Activated CD8-positive, alpha-beta T cell treated with anti-CD3 and anti-CD28 coated beads, Interleukin-2, amount 10 ng/mL, durations not matched to agents 7 days and 5 days (primary cell): ENCODE data around the gene PDSS2. TPM values are rescaled to one million over a fixed set of nuclear protein-coding genes. Genes with fewer than 3 reads are reported as not detected.

Experiments
- ATAC-seq: fragments of 150-1000 bp; cut with Tn5 transposase; one replicate; pipeline ENCODE4 v1.10.0; 2021; ENCODE audit warnings: moderate library complexity
- CTCF ChIA-PET: fragments of 350-600 bp; sonication (Branson Sonifier 250); formaldehyde crosslinking; loops from one replicate; lab custom pipeline; 2021; ENCODE audit warnings: antibody characterized with exemption; lab: Charles Lee
- POLR2A ChIA-PET: fragments of 350-600 bp; sonication (Branson Sonifier 250); formaldehyde crosslinking; loops from one replicate; lab custom pipeline; 2021; ENCODE audit warnings: antibody characterized with exemption; lab: Charles Lee
- DNase-seq: peaks from one replicate; pipeline ENCODE4 v3.0.0-alpha.2; 2020
- H3K27ac Mint-ChIP-seq: one replicate; pipeline ENCODE4 v1.8.0; 2021; ENCODE audit warnings: mild to moderate bottlenecking, mixed read lengths
- H3K27me3 Mint-ChIP-seq: one replicate; pipeline ENCODE4 v1.8.0; 2021; ENCODE audit warnings: low read depth, mixed read lengths
- H3K36me3 Mint-ChIP-seq: one replicate; pipeline ENCODE4 v1.8.0; 2021; ENCODE audit warnings: low read depth, mixed read lengths
- H3K4me1 Mint-ChIP-seq: one replicate; pipeline ENCODE4 v1.8.0; 2021; ENCODE audit warnings: low read depth, mixed read lengths
- H3K4me3 Mint-ChIP-seq: one replicate; pipeline ENCODE4 v1.8.0; 2021; ENCODE audit warnings: mild to moderate bottlenecking, mixed read lengths
- H3K9me3 Mint-ChIP-seq: one replicate; pipeline ENCODE4 v1.8.0; 2022; ENCODE audit warnings: mixed read lengths; ENCODE audit not compliant: insufficient read depth
- total RNA-seq, 2 experiments: library from RNA; stranded (reverse); gene quantifications; one replicate each; pipeline ENCODE4 v1.2.3, GENCODE V29; 2021

PDSS2 gene
- total RNA-seq, 2 experiments from 2014 or later: 14.2 to 14.6 TPM

- H3K4me3 Mint-ChIP-seq: no peak overlapping the region
- no peaks in the 10 kb centered on the region for H3K27me3 Mint-ChIP-seq
- peaks cover 3% of the 10 kb centered on the region for H3K36me3 Mint-ChIP-seq
- no peaks in the 10 kb centered on the region for H3K4me1 Mint-ChIP-seq
- H3K9me3 Mint-ChIP-seq: no peaks in the 10 kb centered on the region
- H3K27ac Mint-ChIP-seq: no peak overlapping the region
- DNase-seq: no peak
- ChIA-PET POLR2A (interaction anchor here (0.6 kb wide), 1 partner anchor 55 kb away, joined by 3 read pairs; no protein-coding TSS in a partner anchor), CTCF (no interaction called here)
- ATAC-seq: no peak
Measured at GRCh38 chr6:107275330-107275865, 184.0 kb downstream of the PDSS2 start.

- ChIA-PET POLR2A (interaction anchor here (0.5 to 1.0 kb wide), 2 partner anchors 9 to 43 kb away, joined by 3 read pairs; no protein-coding TSS in a partner anchor), CTCF (no interaction called here)
- DNase-seq (no peak), ATAC-seq (no peak)
- no peaks in the 10 kb centered on the region for H3K9me3 Mint-ChIP-seq
- peaks cover 3% of the 10 kb centered on the region for H3K36me3 Mint-ChIP-seq
- no peak overlapping the region for H3K4me3 Mint-ChIP-seq
- no peak overlapping the region for H3K27ac Mint-ChIP-seq
- no peaks in the 10 kb centered on the region for H3K4me1 Mint-ChIP-seq
- H3K27me3 Mint-ChIP-seq: no peaks in the 10 kb centered on the region
Measured at GRCh38 chr6:107274288-107274687, 185.1 kb downstream of the PDSS2 start.

DNA sequence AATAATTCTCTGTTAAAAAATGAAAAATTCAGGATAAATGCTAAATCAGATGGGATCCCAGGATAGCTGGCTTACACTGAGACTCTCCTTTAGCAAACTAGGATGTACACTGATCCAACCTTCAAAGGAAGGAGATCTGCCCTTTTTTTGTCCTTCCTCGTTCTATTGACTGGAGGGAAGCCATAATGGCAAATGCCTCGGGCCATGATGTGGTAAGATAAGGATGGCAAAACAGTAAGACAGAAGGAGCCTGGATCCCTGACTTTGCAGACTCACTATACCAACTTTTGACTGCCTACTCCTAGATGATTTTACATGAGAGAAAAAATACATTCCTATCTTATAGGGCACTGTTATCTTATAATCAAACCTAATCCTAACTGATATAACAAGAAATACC, 187.1 kb downstream of the PDSS2 start:
- Mint-ChIP-seq H3K4me3 (no peak overlapping the region), H3K36me3 (peaks cover 3% of the 10 kb centered on the region), H3K27ac (no peak overlapping the region), H3K4me1 (no peaks in the 10 kb centered on the region), H3K27me3 (no peaks in the 10 kb centered on the region), H3K9me3 (no peaks in the 10 kb centered on the region)
- ChIA-PET POLR2A (interaction anchor here (0.6 kb wide), 1 partner anchor 51 kb away, joined by 3 read pairs; no protein-coding TSS in a partner anchor), CTCF (no interaction called here)
- DNase-seq: no peak
- no peak for ATAC-seq

GRCh38 chr6:107271208-107271790, 188.1 kb downstream of the PDSS2 start:
- no peak for DNase-seq
- POLR2A ChIA-PET: no interaction called here
- H3K9me3 Mint-ChIP-seq: no peaks in the 10 kb centered on the region
- H3K27ac Mint-ChIP-seq: no peak overlapping the region
- H3K27me3 Mint-ChIP-seq: no peaks in the 10 kb centered on the region
- no peaks in the 10 kb centered on the region for H3K4me1 Mint-ChIP-seq
- H3K4me3 Mint-ChIP-seq: no peak overlapping the region
- H3K36me3 Mint-ChIP-seq: peaks cover 3% of the 10 kb centered on the region
- CTCF ChIA-PET: no interaction called here
- no peak for ATAC-seq

DNA sequence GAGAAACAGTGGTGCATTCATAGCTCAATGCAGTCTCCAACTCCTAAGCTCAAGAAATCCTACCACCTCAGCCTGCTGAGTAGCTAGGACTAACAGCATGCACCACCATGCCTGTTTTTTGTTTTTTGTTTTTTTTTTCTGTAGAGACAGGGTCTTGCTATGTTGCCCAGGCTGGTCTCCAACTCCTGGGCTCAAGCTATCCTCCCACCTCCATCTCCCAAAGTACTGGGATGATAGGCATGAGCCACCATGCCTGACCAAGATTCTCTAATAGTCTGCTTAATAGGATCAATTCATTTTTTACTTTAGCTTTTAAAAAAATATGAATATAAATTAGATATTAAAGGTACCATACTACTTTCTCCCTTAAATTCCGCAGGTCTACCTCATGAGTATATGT, 191.7 kb downstream of the PDSS2 start:
- POLR2A ChIA-PET: no interaction called here
- no peak overlapping the region for H3K27ac Mint-ChIP-seq

DNA sequence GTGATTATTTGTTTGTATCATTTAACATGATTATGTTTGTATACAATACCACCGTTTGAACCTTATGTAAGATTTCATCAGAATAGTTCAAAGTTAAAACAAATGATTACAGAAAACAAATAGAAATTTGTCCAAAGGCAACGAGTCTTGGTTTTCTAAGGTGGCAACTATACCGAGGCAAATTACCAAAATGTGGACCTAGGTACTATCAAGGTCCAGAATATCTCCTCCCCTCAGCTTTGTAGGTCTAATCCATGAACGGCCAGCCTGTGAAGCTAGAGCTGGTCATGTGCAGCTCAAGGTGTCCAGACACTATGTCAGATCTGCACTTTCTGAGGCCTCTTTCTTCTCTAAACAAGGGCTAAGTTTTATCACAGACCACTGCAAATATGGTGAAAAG, 192.4 kb downstream of the PDSS2 start:
- Mint-ChIP-seq H3K4me3 (no peak overlapping the region), H3K4me1 (no peaks in the 10 kb centered on the region), H3K27ac (no peak overlapping the region), H3K9me3 (no peaks in the 10 kb centered on the region), H3K27me3 (no peaks in the 10 kb centered on the region), H3K36me3 (no peaks in the 10 kb centered on the region)
- ATAC-seq (no peak), DNase-seq (no peak)
- CTCF ChIA-PET: no interaction called here
- POLR2A ChIA-PET: no interaction called here

More for the DNA sequence above, 191.7 kb downstream of the PDSS2 start:
- no peaks in the 10 kb centered on the region for H3K27me3 Mint-ChIP-seq
- H3K4me3 Mint-ChIP-seq: no peak overlapping the region
- peaks cover 3% of the 10 kb centered on the region for H3K36me3 Mint-ChIP-seq
- no peaks in the 10 kb centered on the region for H3K9me3 Mint-ChIP-seq
- no peak for ATAC-seq
- CTCF ChIA-PET: no interaction called here
- no peak for DNase-seq
- no peaks in the 10 kb centered on the region for H3K4me1 Mint-ChIP-seq

DNA sequence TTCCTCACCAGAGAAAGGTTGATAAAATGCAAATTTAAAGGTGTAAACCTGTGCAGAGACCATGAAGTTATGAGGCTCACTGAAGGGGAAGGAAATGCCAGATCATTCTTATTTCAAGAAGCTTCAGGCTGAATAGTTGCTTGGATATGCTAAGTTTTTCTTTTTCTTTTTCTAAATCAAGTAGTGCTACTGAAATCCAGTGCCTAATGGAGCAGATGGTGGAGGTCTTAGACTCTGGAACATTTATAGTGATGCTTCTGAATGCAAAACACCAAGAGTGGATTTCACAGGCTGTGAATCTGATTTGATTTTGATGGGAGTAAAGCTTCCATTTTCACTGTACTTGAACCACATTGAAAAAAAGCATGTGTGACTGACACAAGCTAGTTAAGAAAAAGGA, 192.8 kb downstream of the PDSS2 start:
- ATAC-seq: no peak
- CTCF ChIA-PET: no interaction called here
- H3K27me3 Mint-ChIP-seq: no peaks in the 10 kb centered on the region
- POLR2A ChIA-PET: no interaction called here
- H3K36me3 Mint-ChIP-seq: no peaks in the 10 kb centered on the region
- H3K9me3 Mint-ChIP-seq: no peaks in the 10 kb centered on the region
- no peaks in the 10 kb centered on the region for H3K4me1 Mint-ChIP-seq
- no peak overlapping the region for H3K4me3 Mint-ChIP-seq
- no peak overlapping the region for H3K27ac Mint-ChIP-seq
- DNase-seq: no peak

- no peak overlapping the region for H3K27ac Mint-ChIP-seq
- H3K4me1 Mint-ChIP-seq: no peaks in the 10 kb centered on the region
- DNase-seq: no peak
- ChIA-PET POLR2A (interaction anchor here (1.2 kb wide), 1 partner anchor 9 kb away, joined by 3 read pairs; no protein-coding TSS in a partner anchor), CTCF (no interaction called here)
- H3K9me3 Mint-ChIP-seq: no peaks in the 10 kb centered on the region
- no peak for ATAC-seq
- no peaks in the 10 kb centered on the region for H3K27me3 Mint-ChIP-seq
- H3K36me3 Mint-ChIP-seq: peaks cover 4% of the 10 kb centered on the region
- H3K4me3 Mint-ChIP-seq: no peak overlapping the region
Measured at GRCh38 chr6:107264357-107264840, 195.0 kb downstream of the PDSS2 start.

GRCh38 chr6:107259951-107260350, 199.4 kb downstream of the PDSS2 start:
- POLR2A ChIA-PET: interaction anchor here (0.7 kb wide), 1 partner anchor 99 kb away, joined by 3 read pairs; no protein-coding TSS in a partner anchor
- H3K27me3 Mint-ChIP-seq: no peaks in the 10 kb centered on the region
- H3K9me3 Mint-ChIP-seq: no peaks in the 10 kb centered on the region
- DNase-seq (no peak), ATAC-seq (no peak)
- no peak overlapping the region for H3K27ac Mint-ChIP-seq
- H3K36me3 Mint-ChIP-seq: peaks cover 4% of the 10 kb centered on the region
- CTCF ChIA-PET: interaction anchor here (0.5 kb wide), 1 partner anchor 161 kb away, joined by 3 read pairs; no protein-coding TSS in a partner anchor
- H3K4me1 Mint-ChIP-seq: no peaks in the 10 kb centered on the region
- H3K4me3 Mint-ChIP-seq: no peak overlapping the region

GRCh38 chr6:107248147-107248546, 211.2 kb downstream of the PDSS2 start:
- CTCF ChIA-PET: no interaction called here
- no peak overlapping the region for H3K27ac Mint-ChIP-seq
- POLR2A ChIA-PET: no interaction called here

DNA sequence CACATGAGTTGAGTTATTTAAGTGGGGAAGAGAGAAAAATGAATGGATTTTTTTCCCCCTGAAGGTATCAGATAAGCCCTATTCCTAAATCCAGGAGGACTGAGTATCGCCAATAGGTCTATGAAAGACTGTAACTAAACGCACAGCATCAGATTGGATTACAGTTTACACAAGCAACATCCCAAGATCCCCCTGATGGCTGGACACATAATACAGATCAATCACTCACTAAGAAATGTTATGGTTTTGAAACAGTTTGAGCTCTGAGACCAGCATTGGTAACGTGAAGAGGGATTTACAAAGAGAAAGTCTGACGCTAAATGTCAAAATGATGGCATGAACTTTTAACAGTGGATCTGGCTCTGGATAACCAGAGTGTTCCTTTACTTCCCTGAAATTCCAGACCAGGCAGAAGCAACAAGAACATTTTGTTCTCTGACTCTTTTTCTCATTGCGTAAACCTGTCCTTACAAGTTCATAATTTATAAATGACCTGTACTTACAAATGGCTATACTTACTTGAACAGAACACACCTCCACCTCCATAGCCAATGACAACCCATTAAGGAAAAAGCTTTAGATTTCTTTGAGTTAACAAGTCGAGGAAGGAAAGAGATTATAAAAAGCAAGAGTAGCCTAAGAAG, 212.3 kb downstream of the PDSS2 start:
- ATAC-seq (no peak), DNase-seq (no peak)
- Mint-ChIP-seq H3K4me3 (no peak overlapping the region), H3K9me3 (no peaks in the 10 kb centered on the region), H3K4me1 (no peaks in the 10 kb centered on the region), H3K27me3 (no peaks in the 10 kb centered on the region), H3K27ac (no peak overlapping the region), H3K36me3 (no peaks in the 10 kb centered on the region)
- ChIA-PET POLR2A (no interaction called here), CTCF (no interaction called here)

More at GRCh38 chr6:107248147-107248546, 211.2 kb downstream of the PDSS2 start:
- no peaks in the 10 kb centered on the region for H3K9me3 Mint-ChIP-seq
- H3K4me3 Mint-ChIP-seq: no peak overlapping the region
- ATAC-seq: no peak
- H3K27me3 Mint-ChIP-seq: no peaks in the 10 kb centered on the region
- H3K36me3 Mint-ChIP-seq: no peaks in the 10 kb centered on the region
- no peak for DNase-seq
- H3K4me1 Mint-ChIP-seq: no peaks in the 10 kb centered on the region
